Osteocyte (in vitro differentiated cells): ENCODE results near the gene RAD18. TPM values are rescaled to one million over a fixed set of nuclear protein-coding genes. Genes with fewer than 3 reads are reported as not detected.

Experiments
- DNase-seq: peaks from one replicate; pipeline ENCODE4 v3.0.0; 2021; ENCODE audit warnings: mixed read lengths; ENCODE audit not compliant: unreplicated experiment; ENCODE audit errors: extremely low spot score
- H3K27ac Mint-ChIP-seq: one replicate; pipeline ENCODE4 v1.8.0; 2021; ENCODE audit warnings: mild to moderate bottlenecking, mixed read lengths; ENCODE audit not compliant: unreplicated experiment
- H3K27me3 Mint-ChIP-seq: one replicate; pipeline ENCODE4 v1.8.0; 2021; ENCODE audit warnings: mixed read lengths; ENCODE audit not compliant: unreplicated experiment
- H3K36me3 Mint-ChIP-seq: one replicate; pipeline ENCODE4 v1.8.0; 2021; ENCODE audit warnings: mixed read lengths; ENCODE audit not compliant: unreplicated experiment
- H3K4me1 Mint-ChIP-seq: one replicate; pipeline ENCODE4 v1.8.0; 2021; ENCODE audit warnings: mixed read lengths; ENCODE audit not compliant: unreplicated experiment
- H3K4me3 Mint-ChIP-seq: one replicate; pipeline ENCODE4 v1.8.0; 2021; ENCODE audit warnings: mild to moderate bottlenecking, moderate library complexity, mixed read lengths; ENCODE audit not compliant: unreplicated experiment
- H3K9me3 Mint-ChIP-seq: one replicate; pipeline ENCODE4 v1.8.0; 2021; ENCODE audit warnings: mixed read lengths; ENCODE audit not compliant: unreplicated experiment
- CTCF ChIP-seq: fragments of 200-600 bp; sonication (generic); IDR thresholded peaks from 2 replicates; pipeline ENCODE4 v1.5.0; 2021; ENCODE audit warnings: antibody characterized with exemption, mild to moderate bottlenecking, moderate library complexity
- total RNA-seq: library from RNA; stranded (reverse); gene quantifications from 2 replicates; pipeline ENCODE4 v1.2.1, GENCODE V29; 2021

The RAD18 gene
- total RNA-seq, 1 donor from 2014 or later = 18.6 TPM

GRCh38 chr3:8873740-8874139 lies 89.5 kb downstream of the RAD18 start:
- peaks cover 2% of the 10 kb centered on the region for H3K36me3 Mint-ChIP-seq

GRCh38 chr3:8872261-8872660 lies 91.0 kb downstream of the RAD18 start:
- DNase-seq = no peak
- peaks cover 43% of the 10 kb centered on the region for H3K4me1 Mint-ChIP-seq
- no peak for TF ChIP-seq CTCF
- peak overlapping the region; percentile 23 for H3K27ac Mint-ChIP-seq
- no peaks in the 10 kb centered on the region for H3K27me3 Mint-ChIP-seq
- H3K4me3 Mint-ChIP-seq = no peak overlapping the region
- no peaks in the 10 kb centered on the region for H3K9me3 Mint-ChIP-seq
- H3K36me3 Mint-ChIP-seq = peaks cover 2% of the 10 kb centered on the region

More at GRCh38 chr3:8873740-8874139, 89.5 kb downstream of the RAD18 start:
- no peak for DNase-seq
- H3K4me1 Mint-ChIP-seq = peaks cover 42% of the 10 kb centered on the region
- H3K27me3 Mint-ChIP-seq = no peaks in the 10 kb centered on the region
- no peak overlapping the region for H3K4me3 Mint-ChIP-seq
- H3K9me3 Mint-ChIP-seq = no peaks in the 10 kb centered on the region
- H3K27ac Mint-ChIP-seq = peak overlapping the region; percentile 36
- TF ChIP-seq CTCF = no peak

- Mint-ChIP-seq H3K4me3 (no peak overlapping the region), H3K4me1 (peaks cover 43% of the 10 kb centered on the region), H3K27me3 (no peaks in the 10 kb centered on the region), H3K27ac (no peak overlapping the region), H3K36me3 (peaks cover 2% of the 10 kb centered on the region), H3K9me3 (no peaks in the 10 kb centered on the region)
- TF ChIP-seq CTCF = no peak
- no peak for DNase-seq
Observed at GRCh38 chr3:8871306-8871705, 92.0 kb downstream of the RAD18 start.

GRCh38 chr3:8870134-8870533 lies 93.1 kb downstream of the RAD18 start:
- peaks cover 42% of the 10 kb centered on the region for H3K4me1 Mint-ChIP-seq
- no peaks in the 10 kb centered on the region for H3K9me3 Mint-ChIP-seq
- peak overlapping the region; percentile 75 for H3K27ac Mint-ChIP-seq
- TF ChIP-seq CTCF = no peak
- peaks cover 2% of the 10 kb centered on the region for H3K36me3 Mint-ChIP-seq
- no peaks in the 10 kb centered on the region for H3K27me3 Mint-ChIP-seq
- no peak overlapping the region for H3K4me3 Mint-ChIP-seq
- no peak for DNase-seq

- H3K4me1 Mint-ChIP-seq = peaks cover 37% of the 10 kb centered on the region
- H3K4me3 Mint-ChIP-seq = no peak overlapping the region
- H3K36me3 Mint-ChIP-seq = no peaks in the 10 kb centered on the region
- TF ChIP-seq CTCF = no peak
- H3K27me3 Mint-ChIP-seq = no peaks in the 10 kb centered on the region
- no peak for DNase-seq
- no peaks in the 10 kb centered on the region for H3K9me3 Mint-ChIP-seq
- peak overlapping the region; percentile 75 for H3K27ac Mint-ChIP-seq
Observed at GRCh38 chr3:8869613-8870012, 93.7 kb downstream of the RAD18 start.
